HG03066 (cell line): ENCODE data around the gene HBE1.
A peak's percentile ranks its signal among the peaks of the same experiment; 100 is the strongest.

Source experiments
- ATAC-seq: cut with Tn5 transposase; IDR thresholded peaks from one replicate; pipeline ENCODE4 v1.9.1; 2021; ENCODE audit warnings: low read depth; ENCODE audit not compliant: unreplicated experiment

HBE1 gene

DNA sequence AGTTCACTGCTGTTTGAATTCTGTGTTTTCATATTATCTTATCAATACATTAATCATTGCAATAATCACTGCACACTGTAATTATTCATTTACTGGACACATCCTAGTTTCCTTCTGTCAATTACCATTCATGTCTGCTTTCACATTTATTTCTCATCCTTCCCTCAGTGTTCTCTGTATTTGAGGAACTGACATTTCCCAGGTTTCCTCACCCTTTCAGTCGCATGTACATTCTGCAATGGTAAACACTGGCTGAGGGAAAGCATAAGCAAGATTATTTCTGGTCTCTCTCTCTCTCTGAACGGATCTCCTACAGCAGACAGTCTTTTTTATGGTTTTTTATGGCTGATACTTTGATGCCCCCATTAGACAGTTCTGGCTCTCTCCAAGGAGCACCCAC lies 31.3 kb downstream of the HBE1 start:
- no peak for ATAC-seq

- no peak for ATAC-seq
Measured at GRCh38 chr11:5237420-5237819, 32.3 kb downstream of the HBE1 start.

GRCh38 chr11:5235364-5236095 lies 34.2 kb downstream of the HBE1 start:
- ATAC-seq: no peak

- peak; percentile 73 for ATAC-seq
Measured at GRCh38 chr11:5234381-5234834, 35.3 kb downstream of the HBE1 start, which contains the start of gene HBD. TSS of gene HBD (minus strand) at chr11:5234483. CDS start at chr11:5234433, 50 bp downstream.

DNA sequence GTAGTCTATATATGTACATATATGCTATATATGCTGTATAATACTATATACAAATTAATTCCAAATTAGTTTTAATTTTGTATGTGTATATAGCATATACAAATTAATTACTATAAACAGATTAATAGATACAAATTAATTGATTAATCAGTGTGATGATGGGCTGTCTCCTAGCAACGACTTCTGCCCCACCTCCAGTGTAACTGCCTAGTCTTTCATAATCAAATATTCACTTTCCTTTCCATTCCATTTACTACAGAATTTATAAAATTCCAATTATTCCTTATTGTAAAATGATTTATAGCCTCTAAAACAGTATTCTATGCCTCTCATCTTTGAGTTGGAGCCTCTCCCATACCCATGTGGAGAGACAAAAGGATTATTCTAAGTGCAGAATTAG lies 36.4 kb downstream of the HBE1 start:
- ATAC-seq: no peak

- ATAC-seq: no peak
Measured at GRCh38 chr11:5232821-5233220, 36.9 kb downstream of the HBE1 start.

- no peak for ATAC-seq
Measured at GRCh38 chr11:5232176-5232575, 37.6 kb downstream of the HBE1 start.

DNA sequence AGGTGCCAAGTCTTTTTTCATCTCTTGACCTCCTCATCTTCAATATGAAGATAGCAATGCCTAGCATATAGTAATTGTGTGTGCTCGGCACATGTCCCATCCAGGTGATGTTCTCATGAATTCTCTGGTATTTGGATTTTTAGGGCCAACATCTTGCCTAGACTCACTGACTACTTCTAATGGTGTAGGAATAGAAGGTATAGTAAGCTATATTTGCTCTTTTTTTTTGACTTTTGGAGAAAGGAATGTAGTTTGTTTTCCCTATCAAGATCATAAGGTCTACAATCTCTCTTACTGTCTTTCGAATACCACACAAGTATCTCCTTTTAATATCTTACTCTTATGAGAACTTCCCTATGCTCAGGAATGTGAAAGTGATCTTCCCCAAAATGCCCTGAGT lies 38.6 kb downstream of the HBE1 start:
- no peak for ATAC-seq

GRCh38 chr11:5230266-5230665 lies 39.5 kb downstream of the HBE1 start:
- ATAC-seq: no peak

- ATAC-seq: no peak
Measured at GRCh38 chr11:5229796-5230195, 39.9 kb downstream of the HBE1 start.

- ATAC-seq: no peak
Measured at GRCh38 chr11:5229356-5229755, 40.4 kb downstream of the HBE1 start.

GRCh38 chr11:5228124-5228523 lies 41.6 kb downstream of the HBE1 start:
- no peak for ATAC-seq

GRCh38 chr11:5227681-5228080 lies 42.1 kb downstream of the HBE1 start:
- ATAC-seq: no peak

GRCh38 chr11:5226732-5227310 lies 42.9 kb downstream of the HBE1 start, which contains the start of gene HBB:
TSS of gene HBB (minus strand) at chr11:5227071. CDS start at chr11:5227021, 50 bp downstream.
- ATAC-seq: no peak

- no peak for ATAC-seq
Measured at GRCh38 chr11:5225480-5225871, 44.3 kb downstream of the HBE1 start.

DNA sequence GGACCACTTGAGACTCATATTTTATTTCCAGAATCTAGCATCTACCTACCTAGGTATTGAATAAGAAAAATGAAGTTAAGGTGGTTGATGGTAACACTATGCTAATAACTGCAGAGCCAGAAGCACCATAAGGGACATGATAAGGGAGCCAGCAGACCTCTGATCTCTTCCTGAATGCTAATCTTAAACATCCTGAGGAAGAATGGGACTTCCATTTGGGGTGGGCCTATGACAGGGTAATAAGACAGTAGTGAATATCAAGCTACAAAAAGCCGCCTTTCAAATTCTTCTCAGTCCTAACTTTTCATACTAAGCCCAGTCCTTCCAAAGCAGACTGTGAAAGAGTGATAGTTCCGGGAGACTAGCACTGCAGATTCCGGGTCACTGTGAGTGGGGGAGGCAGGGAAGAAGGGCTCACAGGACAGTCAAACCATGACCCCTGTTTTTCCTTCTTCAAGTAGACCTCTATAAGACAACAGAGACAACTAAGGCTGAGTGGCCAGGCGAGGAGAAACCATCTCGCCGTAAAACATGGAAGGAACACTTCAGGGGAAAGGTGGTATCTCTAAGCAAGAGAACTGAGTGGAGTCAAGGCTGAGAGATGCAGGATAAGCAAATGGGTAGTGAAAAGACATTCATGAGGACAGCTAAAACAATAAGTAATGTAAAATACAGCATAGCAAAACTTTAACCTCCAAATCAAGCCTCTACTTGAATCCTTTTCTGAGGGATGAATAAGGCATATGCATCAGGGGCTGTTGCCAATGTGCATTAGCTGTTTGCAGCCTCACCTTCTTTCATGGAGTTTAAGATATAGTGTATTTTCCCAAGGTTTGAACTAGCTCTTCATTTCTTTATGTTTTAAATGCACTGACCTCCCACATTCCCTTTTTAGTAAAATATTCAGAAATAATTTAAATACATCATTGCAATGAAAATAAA lies 44.9 kb downstream of the HBE1 start:
- no peak for ATAC-seq

GRCh38 chr11:5223686-5224085 lies 46.1 kb downstream of the HBE1 start:
- ATAC-seq: no peak

DNA sequence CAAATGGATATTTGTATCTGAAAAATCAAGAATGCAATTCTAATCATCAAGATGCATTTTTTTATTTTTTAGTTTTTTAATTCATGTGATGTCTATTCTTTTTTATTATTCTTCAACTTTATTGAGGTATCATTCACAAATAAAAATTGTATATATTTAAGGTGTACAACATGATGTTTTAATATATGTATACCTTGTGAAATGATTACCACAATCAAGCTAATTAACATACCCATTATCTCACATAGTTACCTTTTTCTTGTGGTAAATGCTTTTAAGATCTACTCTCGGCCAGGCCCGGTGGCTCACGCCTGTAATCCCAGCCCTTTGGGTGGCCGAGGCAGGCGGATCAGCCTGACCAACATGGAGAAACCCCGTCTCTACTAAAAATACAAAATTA lies 46.6 kb downstream of the HBE1 start:
- no peak for ATAC-seq
